RCC 7860 (cell line): ENCODE measurements around the gene ZNF467.

Source experiments
- DNase-seq: peaks from one replicate; pipeline ENCODE4 v3.0.0-alpha.2; 2015; ENCODE audit warnings: low spot score
- FAIRE-seq: peaks from 2 replicates; lab custom pipeline; 2012; peaks lifted over from hg19 to GRCh38; lab: Jason Lieb, UNC

The ZNF467 gene

DNA sequence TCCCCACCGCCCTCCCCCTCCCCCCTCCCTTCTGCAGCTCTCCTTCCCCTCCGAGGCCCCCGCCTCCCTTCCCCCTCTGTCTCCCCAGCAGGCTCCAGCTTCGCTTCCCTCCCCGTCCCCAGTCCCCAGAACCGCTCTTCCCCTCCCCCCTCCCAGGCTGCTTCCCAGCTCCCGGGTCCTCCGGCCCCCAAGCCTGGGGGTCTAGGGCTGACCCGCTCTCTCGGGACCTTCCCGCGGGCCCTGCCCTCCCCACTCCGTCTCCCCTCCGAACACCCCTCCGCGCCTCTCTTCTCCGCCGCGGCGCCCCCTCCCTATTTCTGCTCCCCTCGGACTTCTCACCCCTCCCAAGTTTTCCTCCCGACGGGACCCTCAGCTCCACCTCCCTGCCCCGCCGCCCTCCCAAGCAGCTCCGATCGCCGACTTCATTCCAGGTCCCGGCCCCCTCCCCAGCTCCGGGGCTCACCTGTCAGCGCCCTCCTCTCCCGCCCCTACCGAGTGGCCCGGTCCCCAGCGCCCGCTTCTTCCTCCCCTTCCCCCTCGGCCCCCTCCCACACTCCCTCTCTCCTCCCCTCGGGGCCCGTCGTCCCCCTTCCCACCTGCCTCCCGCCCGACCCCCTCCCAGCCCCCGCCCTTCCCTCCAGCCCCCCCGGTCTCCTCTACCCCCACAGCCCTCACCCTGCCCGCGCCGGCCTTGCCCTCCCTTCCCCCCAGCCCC, 990 bp downstream of the ZNF467 start:
- no peak for DNase-seq
- no peak for FAIRE-seq

DNA sequence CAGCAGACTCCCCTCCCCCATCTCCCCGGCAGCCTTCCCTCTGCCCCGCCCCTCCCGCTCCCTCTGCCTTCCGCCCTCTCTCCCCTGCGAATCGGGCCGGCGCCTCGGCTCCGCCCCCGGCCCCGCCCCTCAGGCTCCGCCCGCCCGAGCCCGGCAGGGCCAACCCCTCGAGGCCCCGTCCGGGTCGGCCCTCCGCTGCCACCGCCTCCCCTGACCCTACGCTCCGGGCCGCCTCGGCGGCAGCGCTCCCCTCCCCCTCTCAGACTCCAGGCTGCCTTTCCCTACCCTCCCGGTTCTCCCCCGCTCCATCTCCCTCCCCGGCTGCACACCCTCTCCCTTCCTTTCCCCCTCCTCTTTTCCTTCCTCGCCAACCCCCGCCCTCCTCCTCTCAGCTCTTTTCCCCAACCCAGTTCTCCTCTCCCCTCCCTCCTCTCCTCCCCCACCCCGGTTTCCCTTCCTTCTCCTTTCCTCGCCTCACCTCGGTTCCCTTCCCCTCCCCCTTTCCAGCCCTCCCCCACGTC, 1.6 kb downstream of the ZNF467 start:
- DNase-seq (peak; percentile 60), FAIRE-seq (no peak)

DNA sequence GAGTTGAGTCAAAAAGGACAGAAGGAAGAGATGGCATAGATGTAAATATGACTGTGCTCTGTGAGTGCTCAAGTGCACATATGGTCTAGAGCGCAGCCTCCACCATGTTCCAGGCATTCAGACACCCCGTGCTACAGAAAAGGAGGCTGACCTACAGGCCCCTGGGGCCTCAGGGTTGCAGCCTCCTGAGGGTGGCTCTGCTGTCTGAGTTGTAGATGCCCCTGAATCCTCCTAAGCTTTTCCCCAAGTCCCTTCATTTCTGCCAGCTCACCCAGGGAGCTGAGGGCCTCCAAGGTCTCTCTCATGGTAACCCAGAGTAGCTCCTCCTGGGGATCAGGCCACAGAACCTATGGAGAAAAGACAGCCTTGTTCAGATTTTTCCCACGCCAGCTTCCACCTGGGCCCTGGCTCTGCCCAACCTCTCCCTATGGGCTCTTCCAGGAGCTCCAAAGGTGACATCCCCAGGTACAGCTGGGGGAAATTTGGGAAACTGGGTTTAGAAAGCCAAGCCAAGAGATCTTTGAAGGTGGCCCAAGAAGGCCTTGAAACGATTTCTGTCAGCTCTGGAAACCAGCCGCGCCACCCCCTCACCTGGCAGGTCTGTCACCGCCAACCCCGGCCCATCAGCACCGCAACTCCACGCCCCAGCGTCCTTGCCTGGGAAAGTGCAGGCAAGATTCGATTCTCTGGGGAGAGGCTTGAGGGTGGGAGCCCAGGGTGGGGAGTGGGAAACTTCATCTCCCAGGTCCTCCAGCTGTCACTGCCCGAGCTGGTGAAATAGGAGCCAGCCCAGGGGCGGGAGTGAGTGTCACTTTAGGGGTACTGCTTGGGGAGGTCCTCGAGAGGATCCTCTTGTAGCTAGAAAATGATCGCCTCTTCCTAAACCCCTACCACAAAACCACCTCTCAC, 2.4 kb downstream of the ZNF467 start:
- FAIRE-seq (no peak), DNase-seq (no peak)

DNA sequence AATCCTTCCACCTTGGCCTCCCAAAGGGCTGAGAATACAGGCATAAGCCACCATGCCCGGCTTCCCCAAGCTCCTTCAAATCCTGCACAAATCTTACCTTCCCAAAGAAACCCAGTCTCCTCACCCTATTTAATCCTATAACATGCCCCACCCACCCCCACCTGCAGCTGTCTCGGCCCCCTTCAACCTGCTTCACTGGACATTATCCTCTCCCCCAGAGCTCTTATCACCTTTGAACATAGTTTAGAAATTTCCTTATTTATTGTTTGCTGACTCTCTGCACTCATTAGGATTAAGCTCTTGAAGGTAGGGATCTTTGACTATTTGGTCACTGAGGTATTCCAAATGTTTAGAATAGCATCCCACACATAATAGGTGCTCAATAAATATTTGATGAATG, 3.5 kb downstream of the ZNF467 start:
- DNase-seq: no peak
- FAIRE-seq: no peak

DNA sequence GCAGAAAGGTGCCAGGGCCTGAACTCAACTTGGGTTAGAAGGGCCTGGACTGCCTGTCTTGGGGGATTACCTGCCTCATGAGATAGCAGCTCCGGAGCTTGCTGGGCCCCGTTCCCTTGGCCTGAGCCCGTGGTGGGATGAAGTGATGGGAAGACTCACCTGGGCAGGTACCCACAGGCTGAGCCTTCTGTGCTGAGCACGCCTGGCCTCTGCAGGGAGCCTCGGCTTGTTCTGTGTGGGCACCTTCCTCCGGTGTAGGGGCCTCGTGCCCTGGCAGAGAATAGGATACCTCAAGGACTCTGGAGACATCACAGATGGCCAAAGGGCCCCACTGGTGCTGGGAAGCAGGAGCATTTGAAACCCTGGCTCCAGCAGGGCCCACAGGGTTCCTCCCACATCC, 4.5 kb downstream of the ZNF467 start:
- DNase-seq (no peak), FAIRE-seq (no peak)

DNA sequence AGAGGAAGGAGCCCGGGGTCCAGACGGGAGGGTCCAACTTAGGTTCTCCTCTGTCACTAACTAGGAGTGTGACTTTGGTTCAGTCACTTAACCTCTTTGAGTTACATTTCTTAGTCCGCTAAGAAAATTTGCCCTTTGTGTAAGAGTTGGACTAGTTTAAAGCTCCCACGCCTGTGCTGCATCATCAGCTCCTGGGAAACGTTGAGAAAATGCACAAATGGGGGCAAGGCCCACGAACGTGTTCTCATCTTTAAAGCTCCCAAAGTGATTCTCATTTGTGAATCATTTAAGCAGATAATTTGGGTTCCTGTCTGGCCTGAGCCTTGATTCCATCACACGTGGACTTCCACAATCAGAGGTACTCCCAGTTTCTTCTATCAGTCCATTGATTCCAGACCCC, 6.3 kb downstream of the ZNF467 start:
- DNase-seq: no peak
- FAIRE-seq: no peak

DNA sequence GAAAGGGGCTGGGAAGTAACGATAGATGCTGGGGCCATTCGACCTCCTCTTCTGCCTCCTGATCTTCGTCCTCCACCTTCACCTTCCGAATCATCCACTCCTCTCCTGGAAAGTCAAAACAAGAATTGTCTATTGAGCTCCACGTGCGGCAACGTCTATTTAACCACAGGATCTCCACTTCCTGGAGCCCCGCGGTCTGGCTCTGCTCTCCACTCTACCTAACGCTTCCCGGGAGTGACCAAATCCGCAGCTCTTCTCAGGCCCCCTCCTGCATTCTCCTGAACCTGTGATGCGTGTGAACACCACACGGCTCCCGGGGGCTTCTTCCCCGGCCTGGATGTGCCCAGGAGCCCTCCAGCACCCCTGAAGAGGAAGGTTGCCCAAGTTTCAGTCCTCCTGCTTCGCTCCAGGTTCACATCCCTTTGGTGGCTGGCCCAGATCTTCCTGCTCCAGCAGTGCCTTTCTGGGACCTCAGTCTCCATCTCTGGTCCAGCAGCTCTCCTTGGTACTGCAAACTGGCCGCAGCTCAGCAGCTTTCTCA, 7.2 kb downstream of the ZNF467 start:
- FAIRE-seq (no peak), DNase-seq (no peak)

DNA sequence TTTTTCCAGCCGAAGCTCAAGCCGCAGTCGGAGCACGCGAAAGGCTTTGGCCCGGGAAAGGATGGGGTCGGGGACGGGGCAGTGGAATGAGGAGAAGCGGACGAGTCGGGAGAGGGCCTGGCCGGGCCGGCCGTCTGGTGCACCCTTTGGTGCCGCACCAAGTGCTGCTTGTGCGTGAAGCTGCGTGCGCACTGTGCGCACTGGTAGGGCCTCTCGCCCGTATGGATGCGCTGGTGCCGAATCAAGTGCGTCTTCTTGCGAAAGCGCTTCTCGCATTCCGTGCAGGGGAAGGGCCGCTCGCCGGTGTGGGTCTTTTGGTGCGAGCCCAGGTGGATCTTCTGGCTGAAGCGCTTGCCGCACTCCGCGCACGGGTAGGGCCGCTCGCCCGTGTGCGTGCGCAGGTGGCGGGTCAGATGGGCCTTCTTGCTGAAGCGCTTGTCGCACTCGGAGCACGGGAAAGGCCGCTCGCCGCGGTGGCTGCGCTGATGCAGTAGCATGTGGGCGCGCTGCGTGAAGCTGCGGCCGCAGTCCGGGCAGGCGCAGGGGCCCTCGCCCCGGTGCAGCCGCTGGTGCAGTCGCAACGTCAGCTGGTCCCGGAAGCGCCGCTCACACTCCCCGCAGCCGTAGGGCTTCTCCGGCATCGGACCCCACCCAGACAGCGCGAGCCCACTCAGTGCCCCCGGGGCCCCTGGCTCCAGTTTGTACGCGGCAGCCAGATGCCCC, 7.8 kb downstream of the ZNF467 start:
- FAIRE-seq (no peak), DNase-seq (no peak)

DNA sequence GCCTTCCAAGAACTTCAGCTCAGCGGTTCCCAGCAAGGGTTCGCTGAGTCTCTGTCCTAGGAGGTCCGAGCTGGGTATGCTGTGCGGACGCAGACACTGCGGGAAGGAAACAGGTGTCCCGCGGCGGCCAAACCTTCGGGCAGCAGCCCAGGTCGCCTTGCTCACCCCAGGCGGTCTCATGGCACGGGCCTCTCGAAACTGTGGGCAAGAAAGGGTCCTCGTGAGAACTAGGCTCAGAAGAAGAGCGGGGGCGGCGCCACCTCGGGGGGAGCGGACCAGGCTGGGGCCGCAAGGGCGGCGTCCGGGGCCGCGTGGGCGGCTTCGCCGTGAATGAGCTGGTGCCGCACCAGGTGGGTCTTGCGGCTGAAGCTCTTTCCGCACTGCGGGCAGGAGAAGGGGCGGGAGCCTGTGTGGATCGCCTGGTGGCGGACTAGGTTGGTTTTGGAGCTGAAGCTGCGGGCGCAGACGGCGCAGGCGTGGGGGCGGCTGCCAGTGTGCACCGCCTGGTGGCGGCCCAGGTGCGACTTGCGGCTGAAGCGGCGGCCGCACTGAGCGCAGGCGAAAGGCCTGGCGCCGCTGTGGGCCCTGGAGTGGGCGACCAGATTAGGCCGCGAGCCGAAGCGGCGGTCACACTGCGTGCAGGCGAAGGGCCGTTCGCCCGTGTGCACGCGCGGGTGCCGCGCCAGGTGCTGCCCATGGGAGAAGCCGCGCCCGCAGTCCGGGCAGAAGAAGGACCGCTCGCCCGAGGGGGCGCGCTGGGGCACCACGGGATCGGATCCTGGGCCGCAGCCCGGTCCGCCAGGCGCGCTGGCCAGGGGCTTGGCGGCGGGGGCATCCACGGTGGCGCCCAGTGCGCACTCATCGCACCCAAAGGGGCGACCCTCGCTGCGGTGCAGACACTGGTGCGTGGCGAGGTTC, 8.6 kb downstream of the ZNF467 start:
- FAIRE-seq: no peak
- DNase-seq: no peak

DNA sequence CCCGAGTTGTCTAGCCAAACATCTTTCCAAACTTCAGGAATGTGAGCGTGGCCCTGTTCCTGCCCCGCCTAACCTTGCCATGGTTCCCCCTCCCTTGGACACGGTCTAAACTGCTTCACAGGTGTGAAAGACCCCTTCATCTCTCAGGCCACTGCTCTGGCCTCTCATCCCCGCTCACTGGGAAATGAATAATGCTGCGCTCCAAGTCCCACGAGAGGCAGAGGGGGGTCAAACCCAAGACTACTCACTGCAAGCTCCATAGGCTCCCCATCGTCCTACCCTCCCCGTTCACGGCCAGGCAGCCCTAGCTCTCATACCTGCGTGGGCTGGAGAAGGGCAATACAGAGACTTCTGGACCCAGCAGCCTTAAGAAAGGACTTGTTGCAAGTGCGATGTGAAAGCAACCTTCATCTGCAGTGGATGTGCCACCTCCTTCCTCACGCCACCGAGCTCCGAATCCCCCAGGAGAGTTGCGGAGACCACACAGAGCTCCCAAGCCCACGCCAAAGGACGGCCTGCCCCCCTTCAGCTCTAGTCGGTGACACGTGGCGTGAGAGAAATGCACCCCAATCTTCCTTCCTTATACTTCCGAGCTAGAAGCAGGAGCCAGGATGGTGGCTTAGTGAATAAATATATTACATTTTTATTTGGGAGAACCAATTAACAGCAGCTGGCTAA, 9.7 kb downstream of the ZNF467 start:
- no peak for FAIRE-seq

DNA sequence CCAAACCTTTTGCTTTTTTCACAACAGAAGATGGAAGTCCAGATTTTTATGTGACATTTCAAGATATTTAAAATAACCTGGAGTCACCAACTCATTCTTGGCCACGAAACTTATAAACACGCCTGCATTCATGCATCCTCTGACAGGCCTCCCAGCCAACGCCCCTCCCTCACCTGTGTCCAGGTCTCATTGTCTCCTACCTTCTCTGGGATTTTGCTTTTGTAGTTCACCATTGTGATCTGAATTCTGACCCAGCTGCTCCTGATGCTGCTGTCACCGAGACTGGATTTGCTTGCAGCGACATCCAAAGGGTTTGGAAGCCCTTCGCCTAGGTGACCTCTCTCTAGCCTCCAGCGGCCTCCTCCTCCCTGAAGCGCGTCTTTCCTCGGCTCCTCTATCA, 10.8 kb downstream of the ZNF467 start:
- FAIRE-seq (no peak), DNase-seq (no peak)

More for the DNA sequence above, 9.7 kb downstream of the ZNF467 start:
- DNase-seq: no peak

DNA sequence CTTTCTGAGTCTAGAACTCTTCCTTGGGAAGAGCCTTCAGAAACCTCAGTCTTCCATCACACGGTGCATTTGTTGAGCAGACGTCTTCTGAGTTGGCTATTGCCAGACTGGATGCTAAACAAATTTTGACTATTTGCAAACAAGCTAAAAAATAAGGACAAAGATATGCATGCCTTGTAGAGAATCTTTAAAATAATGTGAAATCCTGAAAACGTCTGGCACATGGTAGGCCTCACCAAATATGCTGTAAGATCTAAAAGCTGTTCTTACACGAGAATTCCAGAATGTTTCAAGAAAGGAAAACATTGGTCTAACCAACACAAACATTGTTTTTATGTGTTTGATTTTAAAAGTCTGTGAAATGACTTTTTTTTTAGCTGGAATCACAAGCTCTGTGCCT, 11.3 kb downstream of the ZNF467 start:
- FAIRE-seq (no peak), DNase-seq (no peak)

DNA sequence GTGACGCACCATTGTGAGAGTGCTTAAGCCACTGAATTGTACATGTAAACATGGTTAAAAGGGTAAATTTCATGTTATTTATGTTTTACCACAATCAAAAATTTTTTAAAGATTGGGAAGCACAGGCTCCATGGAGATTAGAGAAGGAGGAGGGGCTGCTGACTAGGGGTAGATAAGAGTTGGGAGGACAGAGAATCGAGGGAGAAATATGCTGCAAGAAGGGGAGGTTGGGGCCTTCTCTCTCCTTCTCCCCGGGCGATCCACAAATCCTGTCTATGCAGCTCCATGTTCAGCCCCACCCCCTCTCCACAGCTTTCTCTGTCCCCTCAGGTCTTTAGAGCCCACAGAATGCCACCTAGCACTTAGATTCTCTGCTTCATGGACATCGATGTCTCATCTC, 12.1 kb downstream of the ZNF467 start:
- FAIRE-seq: no peak
- no peak for DNase-seq

DNA sequence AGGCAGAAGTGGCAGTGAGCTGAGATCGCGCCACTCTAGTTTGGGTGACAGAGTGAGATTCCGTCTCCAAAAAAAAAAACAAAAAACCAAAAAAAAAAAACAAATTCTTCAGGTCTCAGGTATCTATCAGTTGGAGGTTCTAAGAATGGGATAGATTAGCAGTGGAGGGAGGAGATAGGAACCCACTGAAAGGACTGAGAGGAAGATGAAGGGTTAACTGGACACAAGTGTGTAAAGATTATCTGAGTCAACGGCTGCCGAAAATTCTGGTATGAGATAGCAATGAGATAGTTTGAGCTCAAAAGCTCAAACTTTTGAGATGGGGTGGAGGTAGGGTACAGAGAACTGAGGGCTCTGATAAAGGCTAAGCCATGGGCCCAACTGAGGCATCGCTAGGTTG, 12.8 kb downstream of the ZNF467 start:
- FAIRE-seq (no peak), DNase-seq (no peak)

DNA sequence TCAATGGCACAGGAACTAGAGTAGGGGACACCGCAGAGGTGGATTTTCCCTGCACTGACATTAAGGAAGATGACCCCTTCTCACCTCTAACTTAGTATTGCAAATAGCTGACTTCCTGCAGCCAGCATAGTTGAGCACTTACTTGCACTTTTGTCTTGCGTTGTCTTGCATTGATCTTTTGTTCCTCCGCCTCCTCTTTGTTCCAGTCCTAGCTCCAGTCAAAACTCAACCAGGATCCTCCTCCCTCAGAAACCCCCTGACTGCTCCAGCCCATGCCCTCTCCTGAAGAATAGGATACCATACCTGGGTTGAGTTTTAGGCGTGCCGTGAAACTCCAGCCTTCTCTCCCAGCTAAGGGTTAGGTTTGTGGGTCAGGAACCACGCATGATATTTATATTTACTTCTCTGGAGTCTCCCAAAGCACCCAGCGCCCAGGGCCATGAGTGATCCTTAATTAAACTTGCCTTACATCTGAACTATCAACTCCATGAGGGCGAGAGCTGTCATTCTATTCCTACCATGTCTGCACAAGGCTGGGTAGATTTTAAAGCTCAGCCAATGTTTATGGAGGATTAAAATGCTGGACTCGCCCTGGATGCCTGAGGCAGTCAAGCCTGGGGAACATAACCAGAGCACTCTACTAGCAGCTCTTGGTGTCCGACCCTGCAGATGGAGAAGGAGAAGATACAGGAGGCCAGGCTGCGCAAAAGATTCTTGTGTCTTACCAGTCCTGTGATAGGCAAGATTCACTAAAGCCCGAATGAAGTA, 14.1 kb downstream of the ZNF467 start:
- DNase-seq (no peak), FAIRE-seq (no peak)

DNA sequence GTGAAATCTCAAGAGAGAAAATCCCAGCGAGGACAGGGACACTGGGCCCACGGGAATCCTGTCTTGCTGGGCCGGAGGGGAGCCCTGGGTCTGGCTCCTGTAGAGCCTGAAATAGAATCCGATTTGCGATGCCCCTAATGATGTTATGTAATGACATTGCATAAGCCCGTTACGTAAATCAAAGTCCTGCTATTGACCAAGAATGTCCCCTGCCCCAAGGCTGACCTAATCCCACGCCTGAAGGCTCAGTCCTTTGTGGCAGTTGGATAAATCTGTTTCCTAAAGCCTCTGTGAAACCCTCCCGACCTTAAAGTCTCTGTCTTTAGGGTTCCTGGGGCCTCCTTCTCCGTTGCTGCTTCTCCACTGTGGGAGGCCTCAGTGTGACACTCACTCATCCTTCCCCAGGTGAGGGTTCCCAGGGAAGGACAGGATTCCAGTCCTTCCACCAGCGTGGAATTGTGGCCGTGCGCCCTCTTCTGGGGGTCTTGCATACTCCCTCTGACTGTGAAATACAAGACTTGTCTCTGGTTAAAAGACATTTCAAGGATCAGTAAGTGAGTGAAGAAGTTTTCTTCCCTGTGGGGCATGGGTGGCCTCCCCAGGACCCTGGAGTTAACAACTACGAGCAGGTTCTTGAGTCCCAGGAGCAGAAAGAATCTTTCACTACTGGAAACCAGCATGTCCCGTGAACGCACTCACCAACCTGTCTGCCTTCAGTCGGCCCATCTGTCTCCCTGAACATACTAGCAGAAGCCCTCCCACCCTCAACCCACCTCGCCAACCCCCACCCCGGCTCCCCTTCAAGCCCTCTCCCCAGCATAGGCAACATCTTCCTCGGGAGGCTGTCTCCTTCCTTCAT, 19.8 kb downstream of the ZNF467 start:
- peak; percentile 35 for DNase-seq
- no peak for FAIRE-seq

DNA sequence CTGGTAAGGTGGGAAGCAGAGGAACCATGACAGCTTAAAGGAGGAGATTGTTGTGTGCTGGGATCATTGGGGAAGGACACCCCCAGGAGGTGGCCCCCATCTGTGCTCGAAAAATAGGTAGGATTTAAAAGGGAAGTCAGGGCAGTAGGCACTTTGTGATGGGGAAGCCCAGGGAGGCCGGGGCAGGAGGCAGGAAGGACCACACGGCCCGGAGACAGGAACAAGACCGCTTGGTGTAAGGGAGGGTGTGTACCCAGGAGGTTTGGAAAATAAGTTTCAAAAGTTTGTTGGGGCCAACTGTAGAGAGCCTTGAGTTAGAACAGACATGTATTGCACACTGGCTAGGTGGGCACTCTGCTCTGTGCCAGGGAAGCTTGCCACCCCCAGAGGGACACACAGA, 20.7 kb downstream of the ZNF467 start:
- no peak for DNase-seq

More for the DNA sequence above, 20.7 kb downstream of the ZNF467 start:
- no peak for FAIRE-seq
